Measurements from ENCODE around the gene BATF2.
"Not testable (repeated sequence)": the region's sequence is repeated elsewhere in the genome, so short reads cannot be mapped to it uniquely, and the experiment has no call there.

BATF2 gene

DNA sequence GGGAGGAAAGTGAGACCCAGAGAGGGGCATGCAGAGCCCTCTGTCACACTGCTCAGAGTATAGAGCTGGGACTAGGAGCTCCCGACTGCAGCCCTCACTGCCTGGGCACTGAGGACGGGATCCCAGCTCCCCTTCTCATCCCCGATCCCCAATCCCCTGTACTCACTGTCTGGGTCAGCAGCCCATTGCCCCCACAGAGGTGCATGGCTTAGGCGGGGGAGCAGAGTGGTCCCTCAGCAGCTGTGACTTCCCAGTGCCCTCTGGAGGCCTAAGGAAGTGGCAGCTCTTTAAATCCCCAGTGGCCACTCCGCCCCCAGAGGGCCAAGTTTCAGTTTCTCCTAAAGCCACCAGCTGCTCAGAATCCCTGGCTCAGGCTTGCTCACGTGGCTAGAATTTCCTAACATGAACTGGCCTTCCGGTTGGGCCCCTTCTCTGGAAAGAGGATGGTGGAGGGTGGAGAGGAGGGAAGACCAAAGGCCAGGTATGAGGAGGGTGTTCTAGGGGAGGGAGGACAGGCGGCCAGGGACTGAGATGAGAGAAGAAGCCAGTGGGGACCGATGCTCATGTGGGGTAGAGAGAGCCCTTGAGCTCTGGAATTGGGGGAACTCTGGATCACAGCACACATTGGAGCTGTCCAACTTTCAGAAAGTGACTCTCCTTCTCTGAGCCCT, at the start of gene BATF2:
Gene BATF2 (minus strand): TSS at position 262 of the 671 bp plus-strand sequence. CDS start 57 bp downstream, at position 205.
- DNase-seq (ENCODE audit: low spot score) = peak; percentile 60

DNA sequence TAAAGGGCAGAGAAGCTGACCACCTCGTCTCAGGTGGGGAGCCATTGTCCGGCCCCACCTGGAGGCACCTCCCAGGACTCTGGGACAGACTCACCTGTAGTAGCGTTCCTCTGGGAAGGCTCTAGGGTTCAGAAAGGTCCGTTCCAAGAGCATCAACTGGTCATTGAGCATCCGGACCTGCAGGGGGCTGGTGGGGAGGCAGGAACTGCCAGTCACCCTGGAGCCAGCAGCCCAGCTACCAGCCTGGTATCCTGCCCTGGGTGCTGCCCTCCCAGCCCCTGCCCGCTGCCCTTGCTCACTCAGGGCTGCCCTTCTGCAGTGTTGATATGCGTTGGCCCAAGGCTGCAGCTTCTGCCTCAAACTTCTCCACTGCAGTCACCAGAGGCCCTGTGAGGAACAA, 49.0 kb upstream of the BATF2 start:
- no peak for DNase-seq (ENCODE audit: low spot score)

DNA sequence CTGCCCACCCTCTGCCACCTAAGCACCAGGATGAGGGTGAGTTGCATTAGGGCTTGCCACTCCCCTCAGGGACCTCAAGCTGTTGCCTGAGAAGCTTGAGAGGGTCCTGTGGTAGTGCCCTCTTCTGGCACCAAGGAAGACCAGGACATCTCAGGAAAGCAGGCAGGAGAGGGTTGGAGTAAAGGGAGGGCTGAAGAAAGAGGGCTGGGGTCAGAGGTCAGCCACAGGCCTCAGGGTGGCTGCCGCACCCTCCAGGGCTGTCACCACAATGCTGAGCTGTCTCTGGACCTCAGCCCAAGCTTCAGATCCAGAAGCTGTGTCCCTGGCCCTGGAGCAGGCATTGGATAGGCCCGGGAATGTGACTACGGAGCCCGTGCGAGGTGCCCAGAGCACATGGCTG, 48.3 kb upstream of the BATF2 start:
- no peak for DNase-seq (ENCODE audit: low spot score)

GRCh38 chr11:65043881-65044501, 47.2 kb upstream of the BATF2 start:
- peak; percentile 15 for DNase-seq (ENCODE audit: low spot score)

DNA sequence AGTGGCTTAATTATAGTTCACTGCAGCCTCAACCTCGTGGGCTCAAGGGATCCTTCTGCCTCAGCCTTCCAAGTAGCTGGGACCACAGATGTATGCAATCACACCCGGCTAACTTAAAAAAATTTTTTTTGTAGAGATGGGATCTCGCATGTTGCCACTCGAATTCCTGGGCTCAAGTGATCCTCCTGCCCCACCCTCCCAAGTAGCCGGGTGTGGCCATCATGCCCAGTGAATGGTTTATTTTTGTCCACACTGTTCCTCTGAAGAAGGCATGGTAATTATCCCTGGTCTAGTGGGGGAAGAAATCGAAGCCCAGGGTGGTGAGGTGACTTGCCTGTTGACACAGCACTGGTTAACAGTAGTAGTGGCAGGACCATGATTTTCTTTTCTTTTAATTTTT, 46.1 kb upstream of the BATF2 start:
- no peak for DNase-seq (ENCODE audit: low spot score)

DNA sequence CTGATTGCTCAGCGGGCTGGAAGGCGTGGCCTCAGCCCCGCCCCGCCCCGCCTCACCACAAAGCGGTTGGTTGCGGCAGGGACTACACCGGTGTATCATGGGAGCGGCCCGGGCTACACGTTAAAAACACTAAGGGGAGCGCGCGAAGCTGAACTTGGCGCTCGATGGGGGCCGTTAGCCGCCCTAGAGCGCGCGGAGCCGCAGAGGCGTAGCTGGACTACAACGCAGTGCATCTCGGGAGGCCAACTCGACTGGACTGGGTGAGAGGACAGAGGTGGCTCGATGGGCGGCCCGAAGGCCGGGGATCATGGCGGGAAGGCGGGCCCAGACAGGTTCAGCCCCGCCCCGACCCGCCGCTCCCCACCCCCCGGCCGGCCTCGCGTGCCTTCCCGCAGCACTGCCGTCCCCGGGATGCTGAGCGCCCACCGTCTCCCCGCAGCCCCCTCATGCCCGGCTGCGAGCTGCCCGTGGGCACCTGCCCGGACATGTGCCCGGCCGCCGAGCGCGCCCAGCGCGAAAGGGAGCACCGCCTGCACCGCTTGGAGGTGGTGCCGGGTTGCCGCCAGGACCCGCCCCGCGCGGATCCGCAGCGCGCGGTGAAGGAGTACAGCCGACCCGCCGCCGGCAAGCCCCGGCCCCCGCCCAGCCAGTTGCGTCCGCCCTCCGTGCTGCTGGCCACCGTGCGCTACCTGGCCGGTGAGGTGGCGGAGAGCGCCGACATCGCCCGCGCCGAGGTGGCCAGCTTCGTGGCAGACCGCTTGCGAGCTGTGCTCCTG, 44.3 kb upstream of the BATF2 start, which contains the start of gene SAC3D1:
Gene SAC3D1 (plus strand): TSS at position 364 of the 776 bp plus-strand sequence. CDS start 83 bp downstream, at position 447.
- peak; percentile 89 for DNase-seq (ENCODE audit: low spot score)

- no peak for DNase-seq (ENCODE audit: low spot score)
Observed at GRCh38 chr11:65040520-65040846, 43.7 kb upstream of the BATF2 start.

DNA sequence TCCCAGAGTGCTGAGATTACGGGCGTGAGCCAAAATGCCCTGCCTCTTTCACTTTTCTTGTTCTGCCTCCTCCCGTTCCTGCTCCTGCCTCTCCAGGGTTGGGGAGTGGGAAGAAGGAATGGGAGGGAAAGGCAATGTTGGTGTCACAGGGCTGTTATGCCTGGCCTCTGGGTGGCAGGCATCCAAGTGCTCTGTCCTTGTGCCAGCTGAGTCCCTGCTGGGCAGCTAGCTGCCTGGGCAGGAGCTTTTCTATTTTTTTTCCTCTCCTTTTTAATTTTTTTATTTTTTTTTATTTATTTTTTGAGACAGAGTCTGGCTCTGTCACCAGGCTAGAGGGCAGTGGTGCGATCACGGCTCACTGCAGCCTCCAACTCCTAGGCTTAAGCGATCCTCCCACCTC, 40.2 kb upstream of the BATF2 start:
- DNase-seq (ENCODE audit: low spot score) = peak; percentile 50

DNA sequence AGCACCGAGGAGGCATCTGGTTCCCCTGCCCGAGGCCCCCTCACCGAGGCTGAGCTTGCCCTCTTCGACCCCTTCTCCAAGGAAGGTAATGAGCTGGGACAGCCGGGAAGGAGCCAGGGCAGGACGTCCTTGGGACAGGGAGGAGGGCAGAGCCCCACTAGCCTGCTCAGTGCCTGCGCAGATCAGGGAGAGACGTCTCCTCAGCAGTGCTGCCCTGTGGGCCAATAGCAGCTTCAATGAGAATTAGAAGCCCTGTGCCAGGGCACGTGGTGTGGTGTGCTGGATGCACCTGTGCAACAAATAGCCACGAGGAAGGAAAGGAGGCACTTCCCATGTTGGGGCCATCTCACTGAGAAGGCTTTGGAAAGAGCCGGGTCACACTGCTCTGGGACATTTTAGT, 38.8 kb upstream of the BATF2 start:
- no peak for DNase-seq (ENCODE audit: low spot score)

GRCh38 chr11:65034423-65034822, 37.7 kb upstream of the BATF2 start:
- DNase-seq (ENCODE audit: low spot score) = no peak

GRCh38 chr11:65032216-65032615, 35.4 kb upstream of the BATF2 start:
- DNase-seq (ENCODE audit: low spot score) = no peak

DNA sequence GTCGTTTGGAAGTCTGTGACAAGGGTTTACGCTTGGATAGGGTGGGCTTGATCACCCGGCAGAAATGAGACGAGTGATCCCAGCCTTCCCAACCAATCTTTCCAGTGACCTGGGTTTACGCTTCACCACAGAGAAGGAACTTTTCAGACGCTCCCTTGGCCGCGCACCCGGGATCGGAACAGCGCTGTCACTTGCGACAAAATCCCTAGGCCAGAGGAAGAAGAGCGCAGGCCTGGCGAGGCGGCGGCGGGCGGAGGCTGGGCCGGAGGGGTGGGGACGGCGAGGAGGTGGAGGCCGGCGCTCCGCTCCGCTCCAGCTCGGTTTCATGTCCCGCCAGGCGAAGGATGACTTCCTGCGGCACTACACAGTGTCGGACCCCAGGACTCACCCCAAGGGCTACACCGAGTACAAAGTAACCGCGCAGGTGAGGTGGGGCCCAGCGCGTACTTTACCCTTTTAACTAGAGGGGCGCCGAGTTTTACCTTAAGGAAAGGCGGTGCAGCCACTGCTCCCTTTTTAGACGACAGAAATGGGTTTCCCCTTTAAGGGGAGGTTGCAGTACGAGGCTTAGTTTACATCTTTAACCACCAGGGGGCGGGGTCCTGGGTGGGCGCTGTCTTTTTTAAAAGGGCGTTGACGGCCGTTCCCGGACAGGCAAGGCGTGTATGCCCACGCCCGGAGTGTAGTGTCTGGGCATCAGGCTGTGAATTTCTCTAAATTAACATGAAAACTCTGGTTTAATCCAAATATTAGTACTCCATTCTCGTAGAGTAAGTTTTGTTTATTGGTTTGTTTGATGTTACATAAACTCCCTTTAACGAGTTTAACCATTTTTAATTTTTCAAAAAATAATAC, 30.7 kb upstream of the BATF2 start, which contains the start of gene SNX15:
Gene SNX15 (plus strand): TSS at position 227 of the 855 bp plus-strand sequence. CDS start 99 bp downstream, at position 326.
- DNase-seq (ENCODE audit: low spot score) = peak; percentile 95

DNA sequence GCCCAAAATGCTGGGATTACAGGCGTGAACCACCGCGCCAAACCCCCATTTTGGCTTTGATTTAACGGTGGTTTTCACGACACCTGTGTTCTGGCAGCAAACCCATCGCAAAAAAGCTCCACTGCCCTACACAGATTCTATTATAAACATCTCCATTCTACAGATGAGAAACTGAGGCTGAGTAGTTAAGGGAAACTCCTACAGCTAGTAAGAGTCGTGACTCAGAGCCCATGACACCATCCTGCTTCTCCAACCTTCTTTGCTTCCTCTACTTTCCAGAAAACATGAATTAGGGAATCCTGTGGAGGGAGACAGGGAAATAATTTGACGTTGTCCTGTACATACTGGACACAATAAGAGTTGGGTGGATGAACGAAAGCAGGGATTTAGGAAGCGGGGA, 30.0 kb upstream of the BATF2 start:
- DNase-seq (ENCODE audit: low spot score) = no peak

GRCh38 chr11:65023502-65023901, 26.7 kb upstream of the BATF2 start:
- DNase-seq (ENCODE audit: low spot score) = not testable (repeated sequence)

DNA sequence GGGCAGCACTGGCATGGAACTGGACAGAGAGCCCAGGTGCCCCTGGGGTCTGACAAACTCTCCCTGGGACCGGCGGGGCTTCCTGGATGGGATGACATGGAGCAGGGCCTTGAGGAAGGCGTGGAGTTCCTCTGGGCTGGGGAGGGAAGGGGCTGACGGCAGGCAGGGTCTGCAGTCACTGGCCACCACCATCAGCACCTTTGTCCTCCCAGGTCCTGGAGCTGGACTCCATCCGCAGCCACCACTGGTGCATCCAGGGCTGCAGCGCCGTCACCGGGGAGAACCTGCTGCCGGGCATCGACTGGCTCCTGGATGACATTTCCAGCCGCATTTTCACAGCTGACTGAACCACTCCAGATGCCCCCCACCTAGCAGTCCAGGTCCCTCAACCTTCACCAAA, 24.7 kb upstream of the BATF2 start:
- no peak for DNase-seq (ENCODE audit: low spot score)

- DNase-seq (ENCODE audit: low spot score) = no peak
Observed at GRCh38 chr11:65021003-65021402, 24.2 kb upstream of the BATF2 start.

GRCh38 chr11:65019824-65020223, 23.1 kb upstream of the BATF2 start:
- no peak for DNase-seq (ENCODE audit: low spot score)

DNA sequence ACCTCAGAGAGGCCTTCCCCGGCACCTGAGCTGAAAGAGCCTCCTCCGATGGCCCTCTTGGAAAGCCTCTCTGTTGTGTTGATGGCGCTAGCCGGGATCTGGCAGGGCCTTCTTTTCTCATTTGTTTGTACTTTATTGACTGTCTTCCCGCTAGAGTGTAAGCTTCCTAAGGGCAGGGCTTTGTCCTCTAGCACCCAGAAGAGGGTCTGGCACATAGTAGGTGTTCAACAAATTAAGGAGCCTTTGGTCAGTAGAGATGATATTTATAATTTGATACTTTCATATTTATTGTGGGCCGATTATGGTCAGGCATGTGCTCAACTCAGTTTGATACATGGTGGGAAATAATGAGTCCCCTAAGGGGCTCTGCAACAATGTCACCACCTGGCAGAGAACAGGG, 21.2 kb upstream of the BATF2 start:
- DNase-seq (ENCODE audit: low spot score) = no peak

DNA sequence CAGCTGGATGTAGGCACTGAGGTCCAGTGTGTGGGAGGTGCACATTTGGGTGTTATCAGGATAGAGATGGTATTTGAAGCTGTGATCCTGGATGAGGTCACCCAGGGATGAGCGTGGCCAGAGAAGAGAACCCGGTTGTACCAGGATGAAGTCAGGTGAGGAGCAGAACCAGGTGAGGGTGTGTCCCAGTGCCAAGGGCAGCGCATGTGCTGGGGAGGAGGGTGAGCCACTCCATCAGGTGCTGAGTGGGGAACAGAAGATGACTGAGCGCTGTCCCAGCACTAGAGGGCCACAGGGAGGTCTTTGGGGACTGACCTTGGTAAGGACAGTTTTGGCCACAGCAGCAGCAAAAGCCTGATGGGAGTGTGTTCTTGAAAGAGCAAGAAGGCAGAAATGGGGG, 19.9 kb upstream of the BATF2 start:
- no peak for DNase-seq (ENCODE audit: low spot score)

DNA sequence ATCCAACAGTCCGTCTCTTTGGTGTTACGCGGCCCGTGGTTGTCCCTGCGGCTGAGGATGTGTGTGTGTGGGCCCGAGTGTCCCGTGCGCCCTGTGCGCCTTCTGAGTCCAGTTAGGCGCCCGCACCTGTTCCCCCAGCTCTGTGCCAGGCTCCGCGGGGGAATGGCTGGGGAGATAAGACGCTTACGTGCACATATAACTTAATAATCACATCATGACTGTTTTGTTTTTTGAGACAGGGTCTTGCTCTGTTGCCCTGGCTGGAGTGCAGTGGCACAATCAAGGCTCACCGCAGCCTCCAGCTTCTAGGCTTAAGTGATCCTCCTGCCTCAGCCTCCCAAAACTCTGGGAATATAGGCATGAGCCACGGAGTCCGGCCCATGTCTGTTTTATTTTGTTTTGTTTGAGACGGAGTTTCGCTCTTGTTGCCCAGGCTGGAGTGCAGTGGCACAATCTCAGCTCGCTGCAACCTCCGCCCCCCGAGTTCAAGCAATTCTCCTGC, 18.0 kb upstream of the BATF2 start:
- DNase-seq (ENCODE audit: low spot score) = no peak

- peak; percentile 90 for DNase-seq (ENCODE audit: low spot score)
Observed at GRCh38 chr11:65013888-65014725, 17.3 kb upstream of the BATF2 start, which contains the start of gene ARL2. Gene ARL2, plus strand, starts transcription at chr11:65014160. Its CDS starts 48 bp downstream, at chr11:65014208.
